HG03378 (cell line): ENCODE measurements around the gene SLC43A3.

Source experiments
- ATAC-seq: cut with Tn5 transposase; IDR thresholded peaks from one replicate; pipeline ENCODE4 v1.9.1; 2021; ENCODE audit warnings: mild to moderate bottlenecking, moderate library complexity; ENCODE audit not compliant: unreplicated experiment

Gene SLC43A3

GRCh38 chr11:57390535-57390934 lies 36.4 kb downstream of the SLC43A3 start, which contains the start of gene PRG2:
TSS of gene PRG2 (minus strand) at chr11:57390650. CDS start at chr11:57389944, 706 bp downstream.
- ATAC-seq = no peak

- no peak for ATAC-seq
Measured at GRCh38 chr11:57387289-57388030, 39.5 kb downstream of the SLC43A3 start.

GRCh38 chr11:57386178-57386940 lies 40.6 kb downstream of the SLC43A3 start:
- ATAC-seq = no peak

GRCh38 chr11:57380975-57381374 lies 45.9 kb downstream of the SLC43A3 start, which contains the start of gene PRG3:
TSS of gene PRG3 (minus strand) at chr11:57381150. CDS start at chr11:57380708, 442 bp downstream.
- no peak for ATAC-seq

DNA sequence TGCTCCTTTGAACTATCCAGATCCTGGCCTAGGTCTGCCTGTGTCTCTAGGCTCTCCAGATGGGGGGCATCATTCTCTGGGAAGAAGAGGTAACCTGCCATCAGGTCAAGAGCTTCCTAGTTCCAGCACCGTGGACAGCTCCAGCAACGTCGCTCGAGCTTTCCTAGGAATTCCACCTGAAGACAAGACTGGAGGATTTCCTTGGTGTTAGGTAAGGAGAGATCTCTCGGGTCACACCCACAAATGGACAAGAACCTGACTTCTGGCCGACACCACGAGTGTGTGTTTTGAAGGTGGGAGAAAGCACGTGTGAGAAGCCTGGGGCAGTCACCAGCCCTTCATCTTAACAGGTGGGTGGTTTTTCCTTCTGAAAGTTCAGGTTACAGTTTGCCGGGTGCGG lies 47.2 kb downstream of the SLC43A3 start:
- ATAC-seq = no peak

GRCh38 chr11:57378186-57378585 lies 48.7 kb downstream of the SLC43A3 start:
- no peak for ATAC-seq

- no peak for ATAC-seq
Measured at GRCh38 chr11:57377107-57377506, 49.8 kb downstream of the SLC43A3 start.

GRCh38 chr11:57376095-57377090 lies 50.5 kb downstream of the SLC43A3 start:
- ATAC-seq = no peak

DNA sequence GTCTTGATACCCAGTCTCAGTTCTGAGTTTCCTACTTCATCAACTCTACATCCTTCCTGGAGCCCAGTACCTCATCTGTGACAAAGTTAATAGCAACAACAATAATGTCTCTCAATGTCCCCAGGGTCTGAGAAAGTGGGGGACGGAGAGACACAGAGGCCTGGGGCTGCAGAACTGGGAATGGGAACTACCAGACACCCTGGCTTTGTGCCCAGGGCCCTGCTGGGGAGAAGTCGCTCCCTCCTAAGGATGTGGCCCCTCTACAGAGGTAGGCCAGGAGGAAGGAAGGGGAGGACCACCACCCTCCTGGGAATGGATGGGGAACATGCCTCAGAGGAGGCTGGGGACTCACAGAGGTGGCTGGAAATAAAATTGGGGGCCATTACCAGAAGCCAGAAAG lies 51.4 kb downstream of the SLC43A3 start:
- no peak for ATAC-seq

GRCh38 chr11:57374966-57375365 lies 52.0 kb downstream of the SLC43A3 start:
- no peak for ATAC-seq

- ATAC-seq = no peak
Measured at GRCh38 chr11:57373146-57373545, 53.8 kb downstream of the SLC43A3 start.

- ATAC-seq = no peak
Measured at GRCh38 chr11:57370941-57371340, 56.0 kb downstream of the SLC43A3 start.

- ATAC-seq = no peak
Measured at GRCh38 chr11:57370251-57370650, 56.7 kb downstream of the SLC43A3 start.

DNA sequence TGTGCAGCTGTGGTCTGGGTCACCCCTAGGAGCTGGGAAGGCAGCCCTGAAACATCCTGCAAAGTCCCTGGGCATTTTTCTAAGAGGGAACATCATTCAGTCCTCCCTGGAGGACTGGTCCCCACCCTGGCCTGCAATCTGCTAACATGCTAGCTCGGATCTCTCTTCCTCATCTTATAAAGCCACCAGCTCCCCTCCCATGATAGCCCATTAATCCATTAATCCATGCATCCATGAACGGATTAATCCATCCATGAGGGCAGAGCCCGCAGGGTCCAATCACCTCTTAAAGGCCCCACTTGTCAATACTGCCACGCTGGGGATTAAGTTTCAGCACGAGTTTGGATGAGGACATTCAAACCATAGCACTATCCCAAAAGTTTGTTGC lies 58.1 kb downstream of the SLC43A3 start:
- ATAC-seq = no peak

DNA sequence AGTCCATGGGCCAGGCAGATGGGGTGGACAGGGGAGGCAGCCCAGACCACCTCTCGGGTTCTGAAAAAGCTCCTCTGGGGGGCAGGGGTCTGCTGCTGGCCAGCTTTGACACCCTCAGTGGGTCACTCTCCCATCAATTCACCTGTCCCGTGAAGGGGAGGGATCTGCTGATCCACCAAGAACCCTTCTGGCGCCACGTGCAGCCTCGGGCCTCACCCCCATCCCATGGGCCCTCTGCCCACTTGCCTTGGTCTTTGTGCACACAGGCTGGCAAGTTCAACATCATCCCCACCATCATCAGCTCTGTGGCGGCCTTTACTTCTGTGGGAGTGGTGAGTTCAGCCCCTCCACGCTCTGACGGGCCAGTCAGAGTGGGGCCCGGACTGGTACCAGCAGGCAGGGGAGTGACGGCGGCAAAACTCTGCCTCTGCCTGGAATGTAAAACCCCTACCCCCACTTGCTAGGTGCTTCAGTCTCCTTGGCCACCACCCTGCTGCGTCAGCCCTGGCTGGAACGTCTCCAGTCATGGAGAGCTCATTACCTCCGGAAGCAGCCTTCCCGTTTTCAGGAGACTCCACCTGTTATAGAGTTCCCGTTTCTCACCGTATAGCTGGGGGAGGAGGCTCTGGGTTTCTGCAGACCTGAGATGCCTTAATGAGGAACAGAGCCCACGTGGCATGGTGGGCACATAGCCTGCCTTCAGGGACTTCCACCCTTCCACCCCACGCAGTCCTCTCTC lies 58.6 kb downstream of the SLC43A3 start:
- ATAC-seq = no peak

DNA sequence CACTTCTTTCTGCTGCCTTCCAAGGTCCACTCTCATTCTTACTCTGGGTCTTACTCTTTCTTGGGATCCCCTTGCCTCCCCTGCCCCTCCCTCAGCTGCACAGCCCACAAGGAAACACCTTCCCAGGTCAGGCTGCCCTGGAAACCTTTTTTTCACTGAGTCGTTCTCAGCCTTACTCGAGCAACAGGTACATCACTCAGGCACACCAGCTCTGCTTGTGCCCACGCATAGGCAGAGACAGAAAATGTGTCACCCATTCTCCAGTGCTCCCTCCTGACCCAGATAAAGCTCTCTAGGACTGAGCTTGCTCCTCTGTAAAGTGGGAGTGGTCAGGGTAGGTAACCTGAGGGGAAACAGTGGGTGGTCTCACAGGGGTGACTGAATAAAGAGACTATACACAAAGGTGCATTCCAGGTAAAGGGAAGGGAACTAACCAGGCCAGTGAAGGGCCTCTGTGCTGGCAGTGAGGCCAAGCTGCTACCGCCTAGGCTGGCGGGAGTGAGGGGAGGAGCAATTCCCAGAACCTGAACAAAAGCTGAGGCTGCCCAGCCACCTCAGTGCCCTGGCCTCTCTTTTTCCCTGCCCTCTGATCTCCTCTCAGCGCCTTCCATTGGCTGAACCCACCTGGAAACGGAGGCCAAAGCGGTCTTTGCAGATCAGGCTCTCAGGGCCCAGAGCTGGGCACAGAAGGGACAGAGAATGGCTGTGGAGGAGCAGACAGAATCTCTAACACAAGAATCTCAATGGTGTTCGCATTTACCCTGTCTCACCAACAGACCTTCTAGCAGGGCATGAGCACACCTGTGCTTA lies 61.9 kb downstream of the SLC43A3 start:
- no peak for ATAC-seq

DNA sequence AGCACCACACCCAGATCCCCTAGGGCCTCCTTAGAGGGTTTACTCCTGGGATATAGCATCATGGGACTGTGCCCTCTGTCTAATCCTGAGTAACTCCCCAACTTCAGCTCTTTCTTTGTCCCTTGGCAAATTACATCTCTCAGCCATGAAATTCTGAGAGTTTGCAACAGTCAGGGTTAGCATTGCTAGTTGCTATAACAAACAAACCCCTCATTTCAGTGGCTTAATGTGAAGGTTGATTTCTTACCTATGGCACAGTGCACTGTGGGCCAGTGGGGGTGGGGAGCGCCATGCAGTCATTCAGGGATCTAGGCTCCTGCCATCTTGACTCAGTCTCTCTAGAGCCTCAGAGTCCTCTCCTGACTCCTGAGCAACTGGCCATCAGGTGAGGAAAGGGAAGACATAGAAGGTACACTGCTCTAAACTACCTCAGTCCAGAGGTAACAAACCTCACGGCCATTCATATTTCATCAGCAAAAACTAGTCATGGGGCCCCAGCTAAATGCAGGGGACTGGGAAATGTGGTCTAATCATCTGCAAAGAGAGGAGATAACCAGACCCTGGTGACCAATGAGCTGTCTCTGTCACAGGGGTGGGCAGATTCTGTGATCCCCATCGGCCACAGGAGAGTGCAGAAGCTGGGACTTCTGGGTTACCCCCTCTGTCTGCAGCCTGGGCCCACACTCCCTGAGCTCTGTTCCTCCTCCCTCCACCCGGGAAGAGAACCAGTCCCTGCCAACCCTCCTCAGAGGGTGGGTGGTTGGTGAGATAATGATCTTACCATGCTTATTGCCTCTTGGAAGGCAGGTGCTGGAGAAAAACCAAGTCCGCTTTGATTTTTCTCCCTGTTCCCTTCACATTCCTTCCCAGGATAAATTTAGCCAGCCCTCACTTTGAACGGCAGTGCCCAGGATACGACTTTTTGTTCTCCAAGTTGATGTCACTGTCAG lies 63.5 kb downstream of the SLC43A3 start:
- no peak for ATAC-seq

DNA sequence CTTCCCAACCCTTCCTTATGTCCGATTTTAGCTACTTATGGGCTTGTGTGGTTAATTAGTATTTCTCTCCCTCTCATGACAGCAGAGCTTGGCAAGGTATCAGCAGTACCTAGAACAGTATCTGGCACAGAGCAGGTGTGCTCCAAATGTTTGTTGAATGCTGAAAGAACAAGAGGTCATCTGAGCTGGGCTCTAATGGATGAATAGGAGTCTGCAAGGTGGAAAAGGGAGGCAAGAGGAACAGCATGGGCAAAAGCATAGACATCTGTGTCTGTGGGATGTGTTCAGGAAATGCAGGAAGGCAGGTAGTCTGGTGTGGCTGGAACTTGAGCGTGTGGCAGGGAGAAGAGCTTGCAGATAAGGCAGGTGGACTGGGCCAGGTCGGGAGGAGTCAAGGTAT lies 65.0 kb downstream of the SLC43A3 start:
- no peak for ATAC-seq
